Natural killer cell (primary cell): ENCODE measurements around the gene GBA2. TPM values are rescaled to one million over a fixed set of nuclear protein-coding genes. Genes with fewer than 3 reads are reported as not detected.
A peak's percentile ranks its signal among the peaks of the same experiment; 100 is the strongest.

ENCODE experiments used
- ATAC-seq, 3 donors: fragments of 150-1000 bp in 2 of 3; fragments of 200-7000 bp in 1 of 3; cut with Tn5 transposase; 1 replicate in 1 of 3; 2 replicates in 2 of 3; pipeline ENCODE4 v1.10.0; 2021; ENCODE audit warnings: mild to moderate bottlenecking in 2 of 3, moderate library complexity in 2 of 3
- DNase-seq, 2 donors: peaks; one replicate each; pipeline versions ENCODE4 v3.0.0 to v3.0.0-alpha.2; 2013 to 2021; ENCODE audit warnings: mixed read lengths in 1 of 2
- H3K27ac ChIP-seq: one replicate; pipeline ENCODE4 v1.5.1; 2013; ENCODE audit warnings: mild to moderate bottlenecking, low read length
- H3K27me3 ChIP-seq: one replicate; pipeline ENCODE4 v1.6.1; 2013; ENCODE audit warnings: low read length; ENCODE audit not compliant: control insufficient read depth, insufficient read depth
- H3K36me3 ChIP-seq: one replicate; pipeline ENCODE4 v1.6.1; 2013; ENCODE audit warnings: low read length; ENCODE audit not compliant: control insufficient read depth, insufficient read depth
- H3K4me1 ChIP-seq: one replicate; pipeline ENCODE4 v1.6.1; 2013; ENCODE audit warnings: low read length; ENCODE audit not compliant: control insufficient read depth, insufficient read depth
- H3K4me3 ChIP-seq: one replicate; pipeline ENCODE4 v1.5.1; 2013; ENCODE audit warnings: low read length
- H3K9me3 ChIP-seq: one replicate; pipeline ENCODE4 v1.6.1; 2013; ENCODE audit warnings: low read length; ENCODE audit not compliant: control insufficient read depth, insufficient read depth
- H3K27ac Mint-ChIP-seq, 2 donors: one replicate each; pipeline ENCODE4 v1.8.0; 2022; ENCODE audit warnings: mild to moderate bottlenecking in 2 of 2, mixed read lengths in 2 of 2, moderate library complexity in 1 of 2
- H3K27me3 Mint-ChIP-seq, 2 donors: one replicate each; pipeline ENCODE4 v1.8.0; 2022; ENCODE audit warnings: low read depth in 2 of 2, mixed read lengths in 2 of 2
- H3K36me3 Mint-ChIP-seq: one replicate; pipeline ENCODE4 v1.8.0; 2022; ENCODE audit warnings: mixed read lengths
- H3K4me1 Mint-ChIP-seq, 2 donors: one replicate each; pipeline ENCODE4 v1.8.0; 2022; ENCODE audit warnings: mixed read lengths in 2 of 2
- H3K4me3 Mint-ChIP-seq: one replicate; pipeline ENCODE4 v1.8.0; 2022; ENCODE audit warnings: mild to moderate bottlenecking, moderate library complexity, mixed read lengths
- H3K9me3 Mint-ChIP-seq, 2 donors: one replicate each; pipeline ENCODE4 v1.8.0; 2022; ENCODE audit warnings: mixed read lengths in 2 of 2
- CTCF ChIP-seq: fragments of 200-600 bp; IDR thresholded peaks from one replicate; pipeline ENCODE4 v1.8.0; 2022; ENCODE audit warnings: antibody characterized with exemption
- WGBS: methylation state at CpG from one replicate; pipeline ENCODE4 v1.1.7; 2013; ENCODE audit warnings: missing lambda C conversion rate; ENCODE audit not compliant: insufficient coverage; 5-methylcytosine and 5-hydroxymethylcytosine counted together
- intact Hi-C: fragments of 100-400 bp; cut with micrococcal nuclease; formaldehyde crosslinking; loops from one replicate; pipeline ENCODE4 v1.14.2; 2022
- total RNA-seq, 4 donors: library from RNA; stranded (reverse); fragments of 120-200 nt in 1 of 4; gene quantifications; one replicate each; pipeline versions ENCODE4 v1.2.3 to v1.2.4, GENCODE V29; 2013 to 2022

GBA2 gene
- total RNA-seq, 3 donors from 2014 or later (not counting 1 experiment from before 2014, with no cell fraction given): 76.4 to 118 (median 101) TPM

- no peak overlapping the region for H3K4me3 Mint-ChIP-seq
Measured at GRCh38 chr9:35730486-35730854, 18.6 kb downstream of the GBA2 start.

GRCh38 chr9:35729700-35730485 lies 19.1 kb downstream of the GBA2 start:
- H3K9me3 Mint-ChIP-seq: no peaks in the 10 kb centered on the region
- under 1% methylated on average over 6 of the region's 6 CpGs for WGBS
- peak overlapping the region; percentile 88 for H3K27ac ChIP-seq
- peak overlapping the region; percentile 13 for H3K4me3 ChIP-seq
- H3K36me3 ChIP-seq: peaks cover 14% of the 10 kb centered on the region
- H3K27ac Mint-ChIP-seq: no peak overlapping the region
- no peak overlapping the region for H3K4me3 Mint-ChIP-seq
- H3K36me3 Mint-ChIP-seq: peaks cover under 1% of the 10 kb centered on the region
- H3K9me3 ChIP-seq: no peaks in the 10 kb centered on the region
- peaks cover 62% of the 10 kb centered on the region for H3K4me1 ChIP-seq
- H3K27me3 ChIP-seq: no peaks in the 10 kb centered on the region
- intact Hi-C loops: loop anchor here (5.0 kb wide), 1 partner anchor 113 kb away; the partner anchor contains the start of gene CD72
- H3K27me3 Mint-ChIP-seq: no peaks in the 10 kb centered on the region
- DNase-seq (peak in 1 of 2 donors; percentile 72), ATAC-seq (peak in 1 of 3 donors; percentile 21)
- H3K4me1 Mint-ChIP-seq: peaks cover 19 to 20% of the 10 kb centered on the region in 2 donors
- peak; percentile 35 for TF ChIP-seq CTCF

More at GRCh38 chr9:35730486-35730854, 18.6 kb downstream of the GBA2 start:
- H3K27me3 ChIP-seq: no peaks in the 10 kb centered on the region
- ATAC-seq (no peak), DNase-seq (no peak)
- peak overlapping the region; percentile 88 for H3K4me3 ChIP-seq
- no peak for TF ChIP-seq CTCF
- peaks cover 16 to 18% of the 10 kb centered on the region in 2 donors for H3K4me1 Mint-ChIP-seq
- H3K27me3 Mint-ChIP-seq: no peaks in the 10 kb centered on the region
- 85% methylated on average over 2 of the region's 2 CpGs for WGBS
- peaks cover 62% of the 10 kb centered on the region for H3K4me1 ChIP-seq
- no peaks in the 10 kb centered on the region for H3K9me3 ChIP-seq
- H3K9me3 Mint-ChIP-seq: no peaks in the 10 kb centered on the region
- peaks cover 14% of the 10 kb centered on the region for H3K36me3 ChIP-seq
- intact Hi-C loops: loop anchor here (5.0 kb wide), 1 partner anchor 113 kb away; the partner anchor contains the start of gene CD72
- no peaks in the 10 kb centered on the region for H3K36me3 Mint-ChIP-seq
- H3K27ac Mint-ChIP-seq: no peak overlapping the region
- peak overlapping the region; percentile 88 for H3K27ac ChIP-seq

GRCh38 chr9:35729101-35729500 lies 19.9 kb downstream of the GBA2 start:
- Mint-ChIP-seq H3K36me3 (peaks cover 8% of the 10 kb centered on the region), H3K27ac (no peak overlapping the region), H3K27me3 (no peaks in the 10 kb centered on the region), H3K9me3 (no peaks in the 10 kb centered on the region), H3K4me1 (peaks cover 26 to 27% of the 10 kb centered on the region in 2 donors), H3K4me3 (no peak overlapping the region)
- H3K36me3 ChIP-seq: peaks cover 17% of the 10 kb centered on the region
- H3K4me3 ChIP-seq: peak overlapping the region; percentile 13
- no peak for DNase-seq
- intact Hi-C loops: no loop called here
- TF ChIP-seq CTCF: no peak
- WGBS: 53% methylated on average over 3 of the region's 3 CpGs
- no peaks in the 10 kb centered on the region for H3K27me3 ChIP-seq
- peak overlapping the region; percentile 88 for H3K27ac ChIP-seq
- no peaks in the 10 kb centered on the region for H3K9me3 ChIP-seq
- H3K4me1 ChIP-seq: peaks cover 62% of the 10 kb centered on the region
- no peak for ATAC-seq
